HepG2 (cell line): ENCODE data around the gene TOMM20. TPM values are rescaled to one million over a fixed set of nuclear protein-coding genes. Genes with fewer than 3 reads are reported as not detected.

ENCODE experiments used
- AGO1 ChIP-seq: fragments of 200-400 bp; formaldehyde crosslinking; IDR thresholded peaks from 2 replicates; pipeline ENCODE4 v1.6.1; 2017; ENCODE audit warnings: mild to moderate bottlenecking, low read depth, low read length, moderate library complexity; ENCODE audit not compliant: poor library complexity, severe bottlenecking
- CAMTA2 ChIP-seq: sonication (generic); formaldehyde crosslinking; IDR thresholded peaks from 2 replicates; pipeline ENCODE4 v1.4.0; 2020; ENCODE audit warnings: mild to moderate bottlenecking, missing genetic modification reagents, borderline replicate concordance
- CCDC6 ChIP-seq: sonication (generic); formaldehyde crosslinking; IDR thresholded peaks from 2 replicates; pipeline ENCODE4 v1.8.1; 2022; ENCODE audit warnings: mild to moderate bottlenecking, missing genetic modification reagents, moderate library complexity
- DNMT3B ChIP-seq: conservative IDR thresholded peaks from 2 replicates; pipeline ENCODE4 v1.6.1; 2016; ENCODE audit warnings: missing biosample characterization, control low read depth
- HMGXB4 ChIP-seq, 2 experiments: sonication (generic) in 1 of 2; formaldehyde crosslinking in 1 of 2; IDR thresholded peaks; 2 replicates each; pipeline versions ENCODE4 v1.4.0 to v1.6.1; 2018 to 2020; ENCODE audit warnings: missing genetic modification reagents in 2 of 2, borderline replicate concordance in 1 of 2, low read depth in 1 of 2, mild to moderate bottlenecking in 1 of 2, missing biosample characterization in 1 of 2
- HNRNPLL ChIP-seq: fragments of 200-400 bp; formaldehyde crosslinking; IDR thresholded peaks from 2 replicates; pipeline ENCODE4 v1.6.1; 2017; ENCODE audit warnings: mild to moderate bottlenecking, low read depth, low read length; ENCODE audit not compliant: poor library complexity, severe bottlenecking
- HOXA3 ChIP-seq: sonication (generic); formaldehyde crosslinking; IDR thresholded peaks from 2 replicates; pipeline ENCODE4 v1.5.0; 2020; ENCODE audit warnings: missing genetic modification reagents
- JUN ChIP-seq: sonication (generic); formaldehyde crosslinking; IDR thresholded peaks from 2 replicates; pipeline ENCODE4 v1.4.0; 2020; ENCODE audit warnings: mild to moderate bottlenecking, missing genetic modification reagents
- MAFK ChIP-seq, 2 experiments: IDR thresholded peaks in 1 of 2; conservative IDR thresholded peaks in 1 of 2; 2 replicates each; pipeline ENCODE4 v1.6.1; 2011; ENCODE audit warnings: improper control_type of control experiment in 2 of 2, low read length in 2 of 2
- MTF1 ChIP-seq: sonication (generic); formaldehyde crosslinking; IDR thresholded peaks from 2 replicates; pipeline ENCODE4 v1.5.0; 2020; ENCODE audit warnings: missing genetic modification reagents
- NKX3-1 ChIP-seq: sonication (generic); formaldehyde crosslinking; IDR thresholded peaks from 2 replicates; pipeline ENCODE4 v1.5.0; 2020; ENCODE audit warnings: missing genetic modification reagents
- NR2F6 ChIP-seq, 2 experiments: IDR thresholded peaks; 2 replicates each; pipeline ENCODE4 v1.6.1; 2016; ENCODE audit warnings: antibody characterized with exemption in 1 of 2, mild to moderate bottlenecking in 1 of 2
- PAXIP1 ChIP-seq: sonication (generic); formaldehyde crosslinking; conservative IDR thresholded peaks from 2 replicates; pipeline ENCODE4 v1.4.0; 2020; ENCODE audit warnings: mild to moderate bottlenecking, missing genetic modification reagents, moderate library complexity
- ZBTB25 ChIP-seq: IDR thresholded peaks from 2 replicates; pipeline ENCODE4 v1.6.1; 2018; ENCODE audit warnings: missing genetic modification reagents
- ZNF160 ChIP-seq: sonication (generic); formaldehyde crosslinking; IDR thresholded peaks from 2 replicates; pipeline ENCODE4 v1.8.0; 2022; ENCODE audit warnings: mild to moderate bottlenecking, inconsistent platforms, missing genetic modification reagents
- ZNF253 ChIP-seq: sonication (generic); formaldehyde crosslinking; IDR thresholded peaks from 2 replicates; pipeline ENCODE4 v1.8.0; 2022; ENCODE audit warnings: mild to moderate bottlenecking, missing genetic modification reagents, borderline replicate concordance
- ZNF629 ChIP-seq: sonication (generic); formaldehyde crosslinking; conservative IDR thresholded peaks from 2 replicates; pipeline ENCODE4 v1.5.0; 2020; ENCODE audit warnings: missing genetic modification reagents
- polyA plus RNA-seq, 8 experiments: library from polyadenylated mRNA; depleted of rRNA in 3 of 8; stranded (reverse) in 7 of 8; unstranded in 1 of 8; fragments of >200 nt; fragmentation: Illumina TruSeq in 4 of 8; extraction: Trizol in 4 of 8; gene quantifications; 2 replicates each; pipeline versions ENCODE4 v1.2.1 to v1.2.3, GENCODE V29; 2011 to 2016; ENCODE audit warnings: low read depth in 4 of 8, missing spikeins in 1 of 8, mixed read lengths in 1 of 8; ENCODE audit not compliant: insufficient read depth in 1 of 8
- total RNA-seq, 5 experiments: library from RNA; depleted of rRNA; stranded (reverse); fragments of >200 nt; fragmentation: Illumina TruSeq; extraction: Trizol; gene quantifications; 2 replicates each; pipeline ENCODE4 v1.2.3, GENCODE V29; 2016; ENCODE audit warnings: low read depth in 1 of 5

TOMM20 gene
- total and polyA plus RNA-seq, 2 of the 13 experiments (the other 11 are each of a cell fraction or from before 2014, with no cell fraction given) = 153 to 376 TPM

- TF ChIP-seq PAXIP1 (peak; percentile 86), DNMT3B (CRISPR knock-in tag) (peak; percentile 60; the same call in 1 of the 2 replicates), ZNF160 (CRISPR knock-in tag) (no peak), CAMTA2 (CRISPR knock-in tag) (0 out of 2 replicates have a peak, but pooled peaks have one; percentile 34), ZNF253 (CRISPR knock-in tag) (peak; percentile 97; the same call in 1 of the 2 replicates), AGO1 (peak; percentile 47), ZBTB25 (CRISPR knock-in tag) (peak; percentile 80; the same call in 1 of the 2 replicates), ZNF629 (CRISPR knock-in tag) (peak; percentile 14; the same call in 1 of the 2 replicates), HMGXB4 (CRISPR knock-in tag; IDR thresholded peaks at IDR 0.05; ENCODE audit: borderline replicate concordance in 1 of 2, low read depth in 1 of 2) (peak in 1 of 2 experiments; percentile 63; a peak in 2 of 4 replicates), CCDC6 (CRISPR knock-in tag) (peak; percentile 80; the same call in 1 of the 2 replicates), HOXA3 (peak; percentile 81), HNRNPLL (peak; percentile 55), NR2F6 (IDR thresholded peaks at IDR 0.05) (peak; percentile 64), NR2F6 (CRISPR knock-in tag; IDR thresholded peaks at IDR 0.05) (peak; percentile 84), JUN (CRISPR knock-in tag) (peak; percentile 58; the same call in 1 of the 2 replicates), MAFK (conservative IDR thresholded peaks at IDR 0.05 in 1 of 2, IDR thresholded peaks at IDR 0.05 in 1 of 2; ENCODE audit: low read length in 2 of 2) (peak; percentile 15 to 29; a peak in 1 of 4 replicates), MTF1 (CRISPR knock-in tag) (peak; percentile 63; the same call in 1 of the 2 replicates), NKX3-1 (no peak)
Measured at GRCh38 chr1:235073331-235073967, 55.2 kb downstream of the TOMM20 start (continued).
